OCI-LY1 (cell line): Measurements from ENCODE around the gene SH3BP5L.

Experiments used
- H2AFZ ChIP-seq: fragments of 200-600 bp; sonication (generic), shearing (Covaris generic); 2 replicates; pipeline ENCODE4 v1.6.0; 2014; ENCODE audit warnings: antibody characterized with exemption, mild to moderate bottlenecking, low read length
- H3F3A ChIP-seq: fragments of 200-600 bp; sonication (generic), shearing (Covaris generic); 2 replicates; pipeline ENCODE4 v1.6.0; 2014; ENCODE audit warnings: mild to moderate bottlenecking, antibody characterized with exemption, low read length, moderate library complexity; ENCODE audit not compliant: insufficient read depth
- H3K27ac ChIP-seq: fragments of 200-600 bp; sonication (generic); 2 replicates; pipeline ENCODE4 v1.5.1; 2014; ENCODE audit warnings: low read length, mixed run types, mild to moderate bottlenecking, low read depth; ENCODE audit not compliant: poor library complexity, severe bottlenecking
- H3K27me3 ChIP-seq: fragments of 200-600 bp; sonication (generic); 2 replicates; pipeline ENCODE4 v1.6.0; 2014; ENCODE audit warnings: antibody characterized with exemption, mild to moderate bottlenecking, low read length, moderate library complexity; ENCODE audit not compliant: insufficient read depth
- H3K36me3 ChIP-seq: fragments of 200-600 bp; sonication (generic); 2 replicates; pipeline ENCODE4 v1.6.1; 2014; ENCODE audit warnings: mild to moderate bottlenecking, antibody characterized with exemption, low read length, moderate library complexity, mixed read lengths; ENCODE audit not compliant: insufficient read depth
- H3K4me1 ChIP-seq: fragments of 200-600 bp; sonication (generic); 2 replicates; pipeline ENCODE4 v1.5.1; 2014; ENCODE audit warnings: mild to moderate bottlenecking, low read length, moderate library complexity; ENCODE audit not compliant: insufficient read depth, severe bottlenecking
- H3K4me2 ChIP-seq: fragments of 200-600 bp; sonication (generic), shearing (Covaris generic); 2 replicates; pipeline ENCODE4 v1.6.1; 2014; ENCODE audit warnings: low read length
- H3K4me3 ChIP-seq: fragments of 200-600 bp; sonication (generic); 2 replicates; pipeline ENCODE4 v1.5.1; 2014; ENCODE audit warnings: low read length, low read depth, mild to moderate bottlenecking, mixed read lengths; ENCODE audit not compliant: poor library complexity, severe bottlenecking
- H3K79me2 ChIP-seq: fragments of 200-600 bp; shearing (Covaris generic); 2 replicates; pipeline ENCODE4 v1.6.1; 2016; ENCODE audit warnings: mixed run types, low read length, mixed read lengths; ENCODE audit not compliant: insufficient read depth
- H3K9ac ChIP-seq: fragments of 200-600 bp; sonication (generic), shearing (Covaris generic); 2 replicates; pipeline ENCODE4 v1.6.1; 2014; ENCODE audit warnings: mild to moderate bottlenecking, low read length, mixed read lengths
- H3K9me2 ChIP-seq: fragments of 200-600 bp; sonication (generic), shearing (Covaris generic); 2 replicates; pipeline ENCODE4 v1.6.1; 2014; ENCODE audit warnings: low read depth, mild to moderate bottlenecking, low read length, mixed read lengths
- H3K9me3 ChIP-seq: fragments of 200-600 bp; shearing (Covaris generic); 2 replicates; pipeline ENCODE4 v1.6.1; 2014; ENCODE audit warnings: low read length, mixed read lengths
- H4K20me1 ChIP-seq: fragments of 200-600 bp; sonication (generic), shearing (Covaris generic); 2 replicates; pipeline ENCODE4 v1.6.0; 2016; ENCODE audit warnings: mild to moderate bottlenecking, low read length; ENCODE audit not compliant: insufficient read depth
- CTCF ChIP-seq: fragments of 200-600 bp; sonication (generic), shearing (Covaris generic); IDR thresholded peaks from 2 replicates; pipeline ENCODE4 v1.5.1; 2017; ENCODE audit warnings: mild to moderate bottlenecking, antibody characterized with exemption, low read length, moderate library complexity, mixed read lengths
- EZH2 ChIP-seq: fragments of 200-600 bp; sonication (generic), shearing (Covaris generic); IDR thresholded peaks from 2 replicates; pipeline ENCODE4 v1.8.0; 2017; ENCODE audit warnings: borderline replicate concordance, mixed run types, mild to moderate bottlenecking, antibody characterized with exemption, low read length, moderate library complexity, mixed read lengths

Gene SH3BP5L

GRCh38 chr1:248848602-248849001 is 22.9 kb upstream of the SH3BP5L start:
- H3K27me3 ChIP-seq, result no peaks in the 10 kb centered on the region
- H3K4me3 ChIP-seq, result no peak overlapping the region
- H3F3A ChIP-seq, result no peaks in the 10 kb centered on the region
- H3K9me2 ChIP-seq, result no peaks in the 10 kb centered on the region
- no peak overlapping the region for H2AFZ ChIP-seq
- no peak overlapping the region for H3K27ac ChIP-seq
- peaks cover 85% of the 10 kb centered on the region for H3K36me3 ChIP-seq
- no peak overlapping the region for H3K9ac ChIP-seq
- no peaks in the 10 kb centered on the region for H3K79me2 ChIP-seq
- no peak overlapping the region for H3K4me2 ChIP-seq
- TF ChIP-seq CTCF, result no peak
- no peak for TF ChIP-seq EZH2
- peaks cover 6% of the 10 kb centered on the region for H3K4me1 ChIP-seq
- H4K20me1 ChIP-seq, result no peaks in the 10 kb centered on the region
- no peaks in the 10 kb centered on the region for H3K9me3 ChIP-seq

- no peak overlapping the region for H3K27ac ChIP-seq
- H3K4me2 ChIP-seq, result no peak overlapping the region
- H3K27me3 ChIP-seq, result no peaks in the 10 kb centered on the region
- H3K9me3 ChIP-seq, result no peaks in the 10 kb centered on the region
- TF ChIP-seq EZH2, result no peak
- no peak for TF ChIP-seq CTCF
- no peak overlapping the region for H3K4me3 ChIP-seq
- H3K9ac ChIP-seq, result no peak overlapping the region
- peaks cover 81% of the 10 kb centered on the region for H3K36me3 ChIP-seq
- H3F3A ChIP-seq, result no peaks in the 10 kb centered on the region
- no peaks in the 10 kb centered on the region for H3K79me2 ChIP-seq
- H3K4me1 ChIP-seq, result peaks cover 6% of the 10 kb centered on the region
- no peak overlapping the region for H2AFZ ChIP-seq
- H3K9me2 ChIP-seq, result no peaks in the 10 kb centered on the region
- H4K20me1 ChIP-seq, result no peaks in the 10 kb centered on the region
These were observed 22.3 kb upstream of the SH3BP5L start for GRCh38 chr1:248847956-248848561.

- Histone ChIP-seq H3K36me3 (peaks cover 81% of the 10 kb centered on the region), H3K4me1 (peaks cover 3% of the 10 kb centered on the region), H4K20me1 (no peaks in the 10 kb centered on the region), H3F3A (no peaks in the 10 kb centered on the region), H3K9ac (no peak overlapping the region), H3K27me3 (no peaks in the 10 kb centered on the region), H3K9me3 (no peaks in the 10 kb centered on the region), H2AFZ (no peak overlapping the region), H3K9me2 (no peaks in the 10 kb centered on the region), H3K4me2 (no peak overlapping the region), H3K27ac (no peak overlapping the region), H3K79me2 (no peaks in the 10 kb centered on the region), H3K4me3 (no peak overlapping the region)
- TF ChIP-seq CTCF, result no peak
- no peak for TF ChIP-seq EZH2
These were observed 21.7 kb upstream of the SH3BP5L start for GRCh38 chr1:248847181-248847955.
